HepG2 (cell line): ENCODE data around the gene DDX19B. TPM values are rescaled to one million over a fixed set of nuclear protein-coding genes. Genes with fewer than 3 reads are reported as not detected.
A peak's percentile ranks its signal among the peaks of the same experiment; 100 is the strongest.

ENCODE experiments used
- AKAP8 ChIP-seq: sonication (generic); formaldehyde crosslinking; IDR thresholded peaks from 2 replicates; pipeline ENCODE4 v1.5.1; 2020; ENCODE audit warnings: mild to moderate bottlenecking, missing genetic modification reagents
- ATF7-NPFF ChIP-seq: sonication (generic); formaldehyde crosslinking; IDR thresholded peaks from 2 replicates; pipeline ENCODE4 v1.8.1; 2023; ENCODE audit warnings: mild to moderate bottlenecking, low read depth, missing genetic modification reagents, moderate library complexity
- CAMTA2 ChIP-seq: sonication (generic); formaldehyde crosslinking; IDR thresholded peaks from 2 replicates; pipeline ENCODE4 v1.4.0; 2020; ENCODE audit warnings: mild to moderate bottlenecking, missing genetic modification reagents, borderline replicate concordance
- EP300 ChIP-seq, 3 experiments: sonication (generic) in 1 of 3; formaldehyde crosslinking in 1 of 3; IDR thresholded peaks; 2 replicates each; pipeline versions ENCODE4 v1.5.1 to v1.6.1; 2011 to 2020; ENCODE audit warnings: low read depth in 2 of 3, low read length in 2 of 3, borderline replicate concordance in 1 of 3, improper control_type of control experiment in 1 of 3, mild to moderate bottlenecking in 1 of 3, missing genetic modification reagents in 1 of 3, moderate library complexity in 1 of 3
- GABPB1 ChIP-seq: IDR thresholded peaks from 2 replicates; pipeline ENCODE4 v1.6.1; 2016; ENCODE audit warnings: mild to moderate bottlenecking, missing genetic modification reagents, moderate library complexity, missing compliant biosample characterization
- HDAC1 ChIP-seq: sonication (generic); formaldehyde crosslinking; IDR thresholded peaks from 2 replicates; pipeline ENCODE4 v1.5.1; 2020; ENCODE audit warnings: mild to moderate bottlenecking, missing genetic modification reagents
- MEIS2 ChIP-seq: sonication (generic); formaldehyde crosslinking; IDR thresholded peaks from 2 replicates; pipeline ENCODE4 v1.9.0; 2021; ENCODE audit warnings: mild to moderate bottlenecking, missing genetic modification reagents
- PAWR ChIP-seq: sonication (generic); formaldehyde crosslinking; IDR thresholded peaks from 2 replicates; pipeline ENCODE4 v1.4.0; 2020; ENCODE audit warnings: missing genetic modification reagents, mild to moderate bottlenecking, borderline replicate concordance
- PITX1 ChIP-seq: sonication (generic); formaldehyde crosslinking; IDR thresholded peaks from 2 replicates; pipeline ENCODE4 v1.5.1; 2020; ENCODE audit warnings: mild to moderate bottlenecking, missing genetic modification reagents
- PTBP1 ChIP-seq: fragments of 200-400 bp; formaldehyde crosslinking; IDR thresholded peaks from 2 replicates; pipeline ENCODE4 v1.6.1; 2018; ENCODE audit warnings: low read length, low read depth; ENCODE audit not compliant: poor library complexity, severe bottlenecking
- SIN3B ChIP-seq: fragments of 150-350 bp; IDR thresholded peaks from 2 replicates; pipeline ENCODE4 v1.6.1; 2014; ENCODE audit warnings: low read length
- SMAD1 ChIP-seq: sonication (generic); formaldehyde crosslinking; IDR thresholded peaks from 2 replicates; pipeline ENCODE4 v1.4.0; 2020; ENCODE audit warnings: missing genetic modification reagents, low read depth, mild to moderate bottlenecking, borderline replicate concordance
- SOX5 ChIP-seq: IDR thresholded peaks from 2 replicates; pipeline ENCODE4 v1.6.1; 2016; ENCODE audit warnings: borderline replicate concordance
- ZFP36L2 ChIP-seq: sonication (generic); formaldehyde crosslinking; IDR thresholded peaks from 2 replicates; pipeline ENCODE4 v1.4.0; 2020; ENCODE audit warnings: missing genetic modification reagents
- ZNF12 ChIP-seq: sonication (generic); formaldehyde crosslinking; IDR thresholded peaks from 2 replicates; pipeline ENCODE4 v1.5.0; 2020; ENCODE audit warnings: missing genetic modification reagents
- ZNF501 ChIP-seq: sonication (generic); formaldehyde crosslinking; IDR thresholded peaks from 2 replicates; pipeline ENCODE4 v1.5.1; 2020; ENCODE audit warnings: mild to moderate bottlenecking, moderate library complexity, missing genetic modification reagents
- ZNF781 ChIP-seq: sonication (generic); formaldehyde crosslinking; IDR thresholded peaks from 2 replicates; pipeline ENCODE4 v1.5.1; 2020; ENCODE audit warnings: borderline replicate concordance, mild to moderate bottlenecking, missing genetic modification reagents; ENCODE audit errors: not compliant biosample characterization
- polyA plus RNA-seq, 8 experiments: library from polyadenylated mRNA; depleted of rRNA in 3 of 8; stranded (reverse) in 7 of 8; unstranded in 1 of 8; fragments of >200 nt; fragmentation: Illumina TruSeq in 4 of 8; extraction: Trizol in 4 of 8; gene quantifications; 2 replicates each; pipeline versions ENCODE4 v1.2.1 to v1.2.3, GENCODE V29; 2011 to 2016; ENCODE audit warnings: low read depth in 4 of 8, missing spikeins in 1 of 8, mixed read lengths in 1 of 8; ENCODE audit not compliant: insufficient read depth in 1 of 8
- total RNA-seq, 5 experiments: library from RNA; depleted of rRNA; stranded (reverse); fragments of >200 nt; fragmentation: Illumina TruSeq; extraction: Trizol; gene quantifications; 2 replicates each; pipeline ENCODE4 v1.2.3, GENCODE V29; 2016; ENCODE audit warnings: low read depth in 1 of 5
- TF ChIP-seq, protein P1 (sequence below), 2 experiments: sonication (generic) in 1 of 2; formaldehyde crosslinking in 1 of 2; IDR thresholded peaks; 2 replicates each; pipeline versions ENCODE4 v1.4.0 to v1.6.1; 2016 to 2020; ENCODE audit warnings: borderline replicate concordance in 1 of 2, low read depth in 1 of 2, mild to moderate bottlenecking in 1 of 2, missing genetic modification reagents in 1 of 2
- TF ChIP-seq, protein P2 (sequence below): sonication (generic); formaldehyde crosslinking; IDR thresholded peaks from 2 replicates; pipeline ENCODE4 v1.8.0; 2022; ENCODE audit warnings: missing genetic modification reagents, mild to moderate bottlenecking, inconsistent platforms, borderline replicate concordance
- TF ChIP-seq, protein P3 (sequence below): sonication (generic); formaldehyde crosslinking; conservative IDR thresholded peaks from 2 replicates; pipeline ENCODE4 v1.5.0; 2020; ENCODE audit warnings: missing genetic modification reagents

Gene DDX19B
- total and polyA plus RNA-seq, 2 of the 13 experiments (the other 11 are each of a cell fraction or from before 2014, with no cell fraction given): 36.2 to 40.0 TPM

DNA sequence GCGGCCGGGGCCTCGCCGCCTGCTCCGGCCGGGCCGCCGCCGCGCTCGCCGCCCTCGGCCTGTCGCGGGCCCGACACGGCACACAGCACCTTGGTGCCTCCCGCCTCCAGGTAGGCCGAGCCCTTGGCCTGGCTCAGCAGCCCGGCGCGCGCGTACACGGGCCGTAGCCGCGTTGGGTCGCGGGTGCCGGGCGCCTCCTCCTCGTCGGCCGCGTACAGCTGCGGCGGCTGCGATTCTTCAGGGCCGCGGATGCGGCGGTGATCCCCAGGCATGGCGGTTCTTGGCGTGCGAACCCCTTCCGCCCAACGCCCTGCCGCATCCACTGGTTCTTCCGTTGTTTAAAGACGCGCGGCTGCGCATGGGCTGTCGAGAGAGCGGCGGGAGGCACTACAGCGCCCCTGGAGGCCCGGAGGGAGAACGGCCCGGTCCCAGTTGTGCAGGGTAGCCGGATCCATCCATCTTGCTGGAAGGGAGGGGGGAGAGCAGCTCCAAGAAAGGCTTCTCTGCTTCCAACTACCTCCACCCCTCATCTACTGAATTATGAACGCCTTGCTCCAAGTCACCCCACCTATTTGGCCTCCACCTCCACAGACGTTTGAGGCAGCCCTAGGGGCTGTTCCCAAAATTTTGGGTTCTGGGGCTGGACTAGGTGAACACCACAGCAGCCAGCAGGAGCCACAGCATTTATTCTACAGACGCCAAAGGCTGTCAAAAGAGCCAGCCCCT is 47.2 kb upstream of the DDX19B start, which contains the start of gene EXOSC6 (continued):
- TF ChIP-seq PAWR: peak; percentile 77; the same call in 1 of the 2 replicates
- peak; percentile 81; the same call in 1 of the 2 replicates for TF ChIP-seq SMAD1 (CRISPR knock-in tag)
- TF ChIP-seq ZNF12 (CRISPR knock-in tag): peak; percentile 81
- peak; percentile 100 for TF ChIP-seq ATF7-NPFF (CRISPR knock-in tag)
- TF ChIP-seq, protein P1, sequence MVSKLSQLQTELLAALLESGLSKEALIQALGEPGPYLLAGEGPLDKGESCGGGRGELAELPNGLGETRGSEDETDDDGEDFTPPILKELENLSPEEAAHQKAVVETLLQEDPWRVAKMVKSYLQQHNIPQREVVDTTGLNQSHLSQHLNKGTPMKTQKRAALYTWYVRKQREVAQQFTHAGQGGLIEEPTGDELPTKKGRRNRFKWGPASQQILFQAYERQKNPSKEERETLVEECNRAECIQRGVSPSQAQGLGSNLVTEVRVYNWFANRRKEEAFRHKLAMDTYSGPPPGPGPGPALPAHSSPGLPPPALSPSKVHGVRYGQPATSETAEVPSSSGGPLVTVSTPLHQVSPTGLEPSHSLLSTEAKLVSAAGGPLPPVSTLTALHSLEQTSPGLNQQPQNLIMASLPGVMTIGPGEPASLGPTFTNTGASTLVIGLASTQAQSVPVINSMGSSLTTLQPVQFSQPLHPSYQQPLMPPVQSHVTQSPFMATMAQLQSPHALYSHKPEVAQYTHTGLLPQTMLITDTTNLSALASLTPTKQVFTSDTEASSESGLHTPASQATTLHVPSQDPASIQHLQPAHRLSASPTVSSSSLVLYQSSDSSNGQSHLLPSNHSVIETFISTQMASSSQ (IDR thresholded peaks at IDR 0.05; ENCODE audit: low read depth): no peak
- TF ChIP-seq, protein P1 (CRISPR knock-in tag; IDR thresholded peaks at IDR 0.05; ENCODE audit: borderline replicate concordance): peak; percentile 84; the same call in 1 of the 2 replicates
- TF ChIP-seq ZNF501 (CRISPR knock-in tag): peak; percentile 80
- no peak for TF ChIP-seq PITX1 (CRISPR knock-in tag)
- peak; percentile 87; the same call in 1 of the 2 replicates for TF ChIP-seq CAMTA2 (CRISPR knock-in tag)
- peak; percentile 99 for TF ChIP-seq HDAC1 (CRISPR knock-in tag)
- TF ChIP-seq PTBP1: peak; percentile 97
- TF ChIP-seq ZFP36L2: peak; percentile 89; the same call in 1 of the 2 replicates
- peak; percentile 75 for TF ChIP-seq SOX5 (CRISPR knock-in tag)
- TF ChIP-seq AKAP8: peak; percentile 99
- peak; percentile 55 to 59 for TF ChIP-seq EP300 (IDR thresholded peaks at IDR 0.05; ENCODE audit: low read depth in 2 of 2, low read length in 2 of 2)
- peak; percentile 56; the same call in 1 of the 2 replicates for TF ChIP-seq EP300 (CRISPR knock-in tag; IDR thresholded peaks at IDR 0.05; ENCODE audit: borderline replicate concordance)
- peak; percentile 87 for TF ChIP-seq SIN3B
- no peak for TF ChIP-seq MEIS2 (CRISPR knock-in tag)
- TF ChIP-seq ZNF781 (CRISPR knock-in tag): no peak
- TF ChIP-seq, protein P2, sequence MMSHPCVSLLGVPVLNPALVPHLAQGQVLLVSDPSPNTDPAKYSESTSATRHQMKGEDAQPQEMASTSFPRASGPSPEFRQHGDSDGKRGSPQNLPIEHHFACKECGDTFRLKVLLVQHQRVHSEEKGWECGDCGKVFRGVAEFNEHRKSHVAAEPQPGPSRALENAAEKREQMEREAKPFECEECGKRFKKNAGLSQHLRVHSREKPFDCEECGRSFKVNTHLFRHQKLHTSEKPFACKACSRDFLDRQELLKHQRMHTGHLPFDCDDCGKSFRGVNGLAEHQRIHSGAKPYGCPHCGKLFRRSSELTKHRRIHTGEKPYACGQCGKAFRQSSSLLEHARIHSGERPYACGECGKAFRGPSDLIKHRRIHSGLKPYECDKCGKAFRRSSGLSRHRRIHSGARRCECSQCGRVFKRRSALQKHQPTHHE: peak; percentile 85; the same call in 1 of the 2 replicates
- TF ChIP-seq, protein P3, sequence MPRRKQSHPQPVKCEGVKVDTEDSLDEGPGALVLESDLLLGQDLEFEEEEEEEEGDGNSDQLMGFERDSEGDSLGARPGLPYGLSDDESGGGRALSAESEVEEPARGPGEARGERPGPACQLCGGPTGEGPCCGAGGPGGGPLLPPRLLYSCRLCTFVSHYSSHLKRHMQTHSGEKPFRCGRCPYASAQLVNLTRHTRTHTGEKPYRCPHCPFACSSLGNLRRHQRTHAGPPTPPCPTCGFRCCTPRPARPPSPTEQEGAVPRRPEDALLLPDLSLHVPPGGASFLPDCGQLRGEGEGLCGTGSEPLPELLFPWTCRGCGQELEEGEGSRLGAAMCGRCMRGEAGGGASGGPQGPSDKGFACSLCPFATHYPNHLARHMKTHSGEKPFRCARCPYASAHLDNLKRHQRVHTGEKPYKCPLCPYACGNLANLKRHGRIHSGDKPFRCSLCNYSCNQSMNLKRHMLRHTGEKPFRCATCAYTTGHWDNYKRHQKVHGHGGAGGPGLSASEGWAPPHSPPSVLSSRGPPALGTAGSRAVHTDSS (CRISPR knock-in tag): no peak
- peak; percentile 94 for TF ChIP-seq GABPB1 (CRISPR knock-in tag)
